Esophagus squamous epithelium (tissue), 4 donors: ENCODE data around the gene CLCF1.

Source experiments
- CTCF ChIP-seq, 6 experiments: fragments of 450-650 bp in 4 of 6; fragments of 200-600 bp in 2 of 6; sonication (generic) in 2 of 6; IDR thresholded peaks; one replicate each; pipeline ENCODE4 v1.5.1; 2016 to 2019; ENCODE audit warnings: antibody characterized with exemption in 6 of 6, mild to moderate bottlenecking in 4 of 6, moderate library complexity in 4 of 6
- POLR2A ChIP-seq, 4 donors: fragments of 450-650 bp; IDR thresholded peaks; one replicate each; pipeline ENCODE4 v1.6.1; 2017; ENCODE audit warnings: antibody characterized with exemption in 4 of 4, mild to moderate bottlenecking in 4 of 4, moderate library complexity in 3 of 4

GRCh38 chr11:67315325-67315909 lies 58.0 kb downstream of the CLCF1 start:
- TF ChIP-seq CTCF (IDR thresholded peaks at IDR 0.05) = no peak
- no peak for TF ChIP-seq POLR2A (IDR thresholded peaks at IDR 0.05)
